GM12891 (cell line): ENCODE data around the gene PKD1L1.

Experiments used
- PAX5 ChIP-seq: IDR thresholded peaks from 2 replicates; pipeline ENCODE4 v1.6.1; 2011; ENCODE audit warnings: low read length, moderate library complexity, mild to moderate bottlenecking; ENCODE audit not compliant: insufficient read depth, severe bottlenecking
- POLR2A ChIP-seq: IDR thresholded peaks from 2 replicates; pipeline ENCODE4 v1.6.1; 2011; ENCODE audit warnings: low read depth, low read length, control low read depth
- POLR2AphosphoS5 ChIP-seq: IDR thresholded peaks from 2 replicates; pipeline ENCODE4 v1.6.1; 2011; ENCODE audit warnings: low read depth, low read length, control low read depth
- TAF1 ChIP-seq: IDR thresholded peaks from 2 replicates; pipeline ENCODE4 v1.6.1; 2011; ENCODE audit warnings: low read depth, low read length, control low read depth

GRCh38 chr7:47807756-47808155 is 140.5 kb downstream of the PKD1L1 start:
- TF ChIP-seq POLR2A (no peak), POLR2AphosphoS5 (no peak), TAF1 (no peak), PAX5 (no peak)
